HEK293 (cell line): ENCODE results near the gene GAK.
A peak's percentile ranks its signal among the peaks of the same experiment; 100 is the strongest.

Source experiments
- CTCF ChIA-PET: fragments of 350-600 bp; formaldehyde crosslinking; extraction: SDS; loops from one replicate; lab custom pipeline; 2021; ENCODE audit warnings: antibody characterized with exemption; lab: Yijun Ruan, JAX
- POLR2A ChIA-PET: fragments of 300-600 bp; formaldehyde crosslinking; extraction: SDS; loops from one replicate; lab custom pipeline; 2020; ENCODE audit warnings: antibody characterized with exemption, inconsistent platforms; lab: Yijun Ruan, JAX
- H3K27ac ChIP-seq: fragments of 200-500 bp; sonication (Bioruptor generic); 2 replicates; pipeline ENCODE4 v1.5.1; 2014; ENCODE audit warnings: low read depth, low read length, control low read depth, inconsistent platforms; ENCODE audit errors: extremely low read depth
- H3K36me3 ChIP-seq, 2 experiments: fragments of 200-500 bp in 1 of 2; sonication (Bioruptor generic) in 1 of 2; 1 replicate in 1 of 2; 2 replicates in 1 of 2; pipeline ENCODE4 v1.5.1; 2014 to 2017; ENCODE audit warnings: inconsistent platforms in 2 of 2, low read length in 2 of 2; ENCODE audit not compliant: control insufficient read depth in 2 of 2, insufficient read depth in 1 of 2
- H3K4me1 ChIP-seq: fragments of 200-500 bp; sonication (Bioruptor generic); 2 replicates; pipeline ENCODE4 v1.5.1; 2014; ENCODE audit warnings: mild to moderate bottlenecking, low read length, inconsistent platforms; ENCODE audit not compliant: control insufficient read depth, insufficient read depth
- H3K4me3 ChIP-seq: 2 replicates; pipeline ENCODE4 v1.5.1; 2011; ENCODE audit warnings: low read depth, mild to moderate bottlenecking, control low read depth, low read length, moderate library complexity
- H3K9me3 ChIP-seq: fragments of 200-500 bp; sonication (Bioruptor generic); 2 replicates; pipeline ENCODE4 v1.5.1; 2014; ENCODE audit warnings: low read depth, low read length, inconsistent platforms; ENCODE audit not compliant: control insufficient read depth, insufficient read depth
- ELK4 ChIP-seq: IDR thresholded peaks from 2 replicates; pipeline ENCODE4 v1.6.1; 2011; ENCODE audit warnings: mild to moderate bottlenecking, low read depth, low read length, borderline replicate concordance
- GLIS1 ChIP-seq: fragments of 450-650 bp; formaldehyde crosslinking; IDR thresholded peaks from 2 replicates; pipeline ENCODE4 v1.5.1; 2016; ENCODE audit warnings: missing biosample characterization, missing genetic modification characterization
- GLIS2 ChIP-seq: fragments of 450-650 bp; formaldehyde crosslinking; IDR thresholded peaks from 2 replicates; pipeline ENCODE4 v1.5.1; 2016; ENCODE audit warnings: missing biosample characterization, missing genetic modification characterization
- HOXD13 ChIP-seq: sonication (generic); formaldehyde crosslinking; IDR thresholded peaks from 2 replicates; pipeline ENCODE4 v1.8.0; 2022; ENCODE audit warnings: missing genetic modification reagents, borderline replicate concordance
- KLF8 ChIP-seq: fragments of 450-650 bp; formaldehyde crosslinking; IDR thresholded peaks from 2 replicates; pipeline ENCODE4 v1.5.1; 2016; ENCODE audit warnings: missing biosample characterization, missing genetic modification characterization
- TSHZ1 ChIP-seq: fragments of 450-650 bp; formaldehyde crosslinking; IDR thresholded peaks from 2 replicates; pipeline ENCODE4 v1.5.1; 2016; ENCODE audit warnings: missing biosample characterization, missing genetic modification characterization, borderline replicate concordance
- ZBTB1 ChIP-seq: fragments of 450-650 bp; formaldehyde crosslinking; IDR thresholded peaks from 2 replicates; pipeline ENCODE4 v1.5.1; 2016; ENCODE audit warnings: missing biosample characterization, missing genetic modification characterization
- ZBTB20 ChIP-seq: fragments of 450-650 bp; formaldehyde crosslinking; IDR thresholded peaks from 2 replicates; pipeline ENCODE4 v1.5.1; 2016; ENCODE audit warnings: missing biosample characterization, missing genetic modification characterization
- ZIC2 ChIP-seq: fragments of 450-650 bp; formaldehyde crosslinking; IDR thresholded peaks from 2 replicates; pipeline ENCODE4 v1.5.1; 2016; ENCODE audit warnings: missing biosample characterization, missing genetic modification characterization
- ZNF146 ChIP-seq: fragments of 450-650 bp; formaldehyde crosslinking; IDR thresholded peaks from 2 replicates; pipeline ENCODE4 v1.5.1; 2016; ENCODE audit warnings: missing biosample characterization, missing genetic modification characterization
- ZNF16 ChIP-seq: fragments of 450-650 bp; formaldehyde crosslinking; IDR thresholded peaks from 2 replicates; pipeline ENCODE4 v1.5.1; 2016; ENCODE audit warnings: low read depth, missing biosample characterization, missing genetic modification characterization
- ZNF214 ChIP-seq: fragments of 450-650 bp; formaldehyde crosslinking; IDR thresholded peaks from 2 replicates; pipeline ENCODE4 v1.5.1; 2017; ENCODE audit warnings: missing biosample characterization, mild to moderate bottlenecking, missing genetic modification characterization, borderline replicate concordance
- ZNF223 ChIP-seq: fragments of 450-650 bp; formaldehyde crosslinking; IDR thresholded peaks from 2 replicates; pipeline ENCODE4 v1.5.1; 2016; ENCODE audit warnings: missing biosample characterization, missing genetic modification characterization
- ZNF239 ChIP-seq: fragments of 450-650 bp; formaldehyde crosslinking; IDR thresholded peaks from 2 replicates; pipeline ENCODE4 v1.5.1; 2016; ENCODE audit warnings: missing biosample characterization, missing genetic modification characterization
- ZNF423 ChIP-seq: fragments of 450-650 bp; formaldehyde crosslinking; IDR thresholded peaks from 2 replicates; pipeline ENCODE4 v1.5.1; 2016; ENCODE audit warnings: missing biosample characterization, missing genetic modification characterization
- ZNF48 ChIP-seq: fragments of 450-650 bp; formaldehyde crosslinking; IDR thresholded peaks from 2 replicates; pipeline ENCODE4 v1.5.1; 2016; ENCODE audit warnings: missing biosample characterization, missing genetic modification characterization
- ZNF510 ChIP-seq: fragments of 450-650 bp; formaldehyde crosslinking; IDR thresholded peaks from 2 replicates; pipeline ENCODE4 v1.5.1; 2018; ENCODE audit warnings: mild to moderate bottlenecking, missing genetic modification characterization, missing biosample characterization; ENCODE audit not compliant: insufficient replicate concordance
- ZNF513 ChIP-seq: fragments of 450-650 bp; IDR thresholded peaks from 2 replicates; pipeline ENCODE4 v1.5.1; 2018; ENCODE audit warnings: missing biosample characterization, missing genetic modification characterization
- ZNF555 ChIP-seq: fragments of 450-650 bp; formaldehyde crosslinking; conservative IDR thresholded peaks from 2 replicates; pipeline ENCODE4 v1.5.1; 2017; ENCODE audit warnings: missing biosample characterization, mild to moderate bottlenecking, missing genetic modification characterization, inconsistent platforms
- ZNF621 ChIP-seq: fragments of 450-650 bp; formaldehyde crosslinking; IDR thresholded peaks from 2 replicates; pipeline ENCODE4 v1.5.1; 2017; ENCODE audit warnings: missing biosample characterization, missing genetic modification characterization
- ZNF639 ChIP-seq: fragments of 450-650 bp; formaldehyde crosslinking; IDR thresholded peaks from 2 replicates; pipeline ENCODE4 v1.5.1; 2016; ENCODE audit warnings: missing biosample characterization, missing genetic modification characterization
- ZNF664 ChIP-seq: fragments of 450-650 bp; formaldehyde crosslinking; IDR thresholded peaks from 2 replicates; pipeline ENCODE4 v1.5.1; 2016; ENCODE audit warnings: missing biosample characterization, missing genetic modification characterization
- ZNF792 ChIP-seq: fragments of 450-650 bp; formaldehyde crosslinking; IDR thresholded peaks from 2 replicates; pipeline ENCODE4 v1.5.1; 2016; ENCODE audit warnings: missing biosample characterization, missing genetic modification characterization
- ZSCAN30 ChIP-seq: fragments of 450-650 bp; IDR thresholded peaks from 2 replicates; pipeline ENCODE4 v1.5.1; 2018; ENCODE audit warnings: missing biosample characterization, mild to moderate bottlenecking, missing genetic modification characterization, moderate library complexity

GAK gene

GRCh38 chr4:948936-949300, 16.8 kb upstream of the GAK start:
- H3K4me3 ChIP-seq, result no peak overlapping the region
- H3K4me1 ChIP-seq, result 0 out of 2 replicates have a peak, but pooled peaks cover 3% of the 10 kb centered on the region
- H3K27ac ChIP-seq, result no peak overlapping the region
- TF ChIP-seq ZNF48 (tag by site-specific recombination), result no peak
- TF ChIP-seq ZNF510, result no peak
- no peak for TF ChIP-seq ZNF639 (tag by site-specific recombination)
- no peak for TF ChIP-seq TSHZ1
- no peak for TF ChIP-seq ZNF555
- no peak for TF ChIP-seq ZNF239 (tag by site-specific recombination)
- no peak for TF ChIP-seq ZSCAN30 (tag by site-specific recombination)
- no peak for TF ChIP-seq ZNF146 (tag by site-specific recombination)
- TF ChIP-seq ZBTB20 (tag by site-specific recombination), result no peak
- no peak for TF ChIP-seq ZNF513
- TF ChIP-seq ZNF621 (tag by site-specific recombination), result no peak
- TF ChIP-seq ZNF792 (tag by site-specific recombination), result no peak
- TF ChIP-seq ZNF16, result no peak
- TF ChIP-seq, all 188 proteins: peak for 0
- no peaks in the 10 kb centered on the region for H3K9me3 ChIP-seq
- POLR2A ChIA-PET, result interaction anchor here (1.0 kb wide), 1 partner anchor 14 kb away, joined by 4 read pairs; no protein-coding TSS in a partner anchor
- CTCF ChIA-PET, result no interaction called here
- peaks cover 0 to 6% of the 10 kb centered on the region in 2 experiments; a peak in 1 of 3 replicates for H3K36me3 ChIP-seq

GRCh38 chr4:948101-948935, 16.2 kb upstream of the GAK start:
- H3K4me3 ChIP-seq, result no peak overlapping the region
- POLR2A ChIA-PET, result interaction anchor here (1.0 kb wide), 1 partner anchor 14 kb away, joined by 4 read pairs; no protein-coding TSS in a partner anchor
- 0 out of 2 replicates have a peak, but pooled peaks cover 3% of the 10 kb centered on the region for H3K4me1 ChIP-seq
- CTCF ChIA-PET, result no interaction called here
- H3K36me3 ChIP-seq, result peaks cover 0 to 3% of the 10 kb centered on the region in 2 experiments; a peak in 1 of 3 replicates
- no peaks in the 10 kb centered on the region for H3K9me3 ChIP-seq
- no peak overlapping the region for H3K27ac ChIP-seq
- TF ChIP-seq ZNF16 (no peak), ZNF214 (tag by site-specific recombination) (no peak), ZNF223 (tag by site-specific recombination) (no peak), KLF8 (no peak), GLIS1 (tag by site-specific recombination) (peak; percentile 86), ZNF664 (no peak), ZIC2 (tag by site-specific recombination) (peak; percentile 97), ZBTB1 (no peak), ELK4 (no peak), ZNF423 (tag by site-specific recombination) (0 out of 2 replicates have a peak, but pooled peaks have one; percentile 27), HOXD13 (CRISPR knock-in tag) (no peak), GLIS2 (tag by site-specific recombination) (peak; percentile 46), ZNF510 (no peak)
- TF ChIP-seq, all 188 proteins: peak for 4
